Glutamatergic neuron (in vitro differentiated cells): ENCODE results near the gene MYRIP. TPM values are rescaled to one million over a fixed set of nuclear protein-coding genes. Genes with fewer than 3 reads are reported as not detected.

Experiments
- DNase-seq: peaks from one replicate; pipeline ENCODE4 v3.0.0; 2022
- H3K27ac Mint-ChIP-seq: one replicate; pipeline ENCODE4 v1.8.0; 2020; ENCODE audit warnings: mild to moderate bottlenecking, mixed read lengths, inconsistent platforms; ENCODE audit not compliant: unreplicated experiment
- H3K27me3 Mint-ChIP-seq: one replicate; pipeline ENCODE4 v1.8.0; 2020; ENCODE audit warnings: mild to moderate bottlenecking, moderate library complexity, mixed read lengths, inconsistent platforms; ENCODE audit not compliant: unreplicated experiment
- H3K36me3 Mint-ChIP-seq: one replicate; pipeline ENCODE4 v1.8.0; 2020; ENCODE audit warnings: mild to moderate bottlenecking, mixed read lengths, inconsistent platforms; ENCODE audit not compliant: unreplicated experiment
- H3K4me1 Mint-ChIP-seq: one replicate; pipeline ENCODE4 v1.8.0; 2020; ENCODE audit warnings: mild to moderate bottlenecking, low read depth, mixed read lengths, inconsistent platforms; ENCODE audit not compliant: unreplicated experiment
- H3K4me3 Mint-ChIP-seq: one replicate; pipeline ENCODE4 v1.8.0; 2020; ENCODE audit warnings: mild to moderate bottlenecking, mixed read lengths, inconsistent platforms; ENCODE audit not compliant: unreplicated experiment
- H3K9me3 Mint-ChIP-seq: one replicate; pipeline ENCODE4 v1.8.0; 2020; ENCODE audit warnings: mild to moderate bottlenecking, moderate library complexity, mixed read lengths, inconsistent platforms; ENCODE audit not compliant: unreplicated experiment
- CTCF ChIP-seq: fragments of 200-600 bp; sonication (generic); IDR thresholded peaks from one replicate; pipeline ENCODE4 v1.5.0; 2021; ENCODE audit not compliant: partially characterized antibody, unreplicated experiment
- long read RNA-seq: library from polyadenylated mRNA; unstranded; transcript quantifications from one replicate; pipeline ENCODE4 v2.0.0, GENCODE V29; 2020; ENCODE audit not compliant: unreplicated experiment
- total RNA-seq: library from RNA; stranded (reverse); fragmentation: NEBNext Ultra II Directional; extraction: Animal tissue kit (Norgen Biotek cat#: 25700); gene quantifications from one replicate; pipeline ENCODE4 v1.2.1, GENCODE V29; 2021; ENCODE audit not compliant: unreplicated experiment

Gene MYRIP
- 1.8 TPM for total RNA-seq
- long read RNA-seq, result 0 reads

GRCh38 chr3:39809181-39809994, at the start of gene MYRIP:
TSS of gene MYRIP (plus strand) at chr3:39809609. CDS start at chr3:39900817, 91,208 bp downstream.
- H3K4me3 Mint-ChIP-seq, result peak within 1 kb of the TSS; percentile 95
- peaks cover 7% of the 10 kb centered on the region for H3K9me3 Mint-ChIP-seq
- peaks cover 17% of the 10 kb centered on the region for H3K4me1 Mint-ChIP-seq
- DNase-seq, result peak; percentile 84
- H3K27me3 Mint-ChIP-seq, result peaks cover 16% of the 10 kb centered on the region
- no peaks in the 10 kb centered on the region for H3K36me3 Mint-ChIP-seq
- TF ChIP-seq CTCF, result no peak
- H3K27ac Mint-ChIP-seq, result peak within 1 kb of the TSS; percentile 77

- no peak overlapping the region for H3K27ac Mint-ChIP-seq
These were observed 49.1 kb upstream of the MYRIP start for GRCh38 chr3:39760325-39760724.

GRCh38 chr3:39762537-39763070, 46.8 kb upstream of the MYRIP start:
- no peak for TF ChIP-seq CTCF
- Mint-ChIP-seq H3K4me1 (no peaks in the 10 kb centered on the region), H3K4me3 (no peak overlapping the region), H3K9me3 (no peaks in the 10 kb centered on the region), H3K27me3 (peaks cover 2% of the 10 kb centered on the region), H3K27ac (no peak overlapping the region), H3K36me3 (peaks cover 5% of the 10 kb centered on the region)
- no peak for DNase-seq

More at GRCh38 chr3:39760325-39760724, 49.1 kb upstream of the MYRIP start:
- Mint-ChIP-seq H3K36me3 (peaks cover 11% of the 10 kb centered on the region), H3K4me3 (no peak overlapping the region), H3K9me3 (peaks cover 3% of the 10 kb centered on the region), H3K4me1 (no peaks in the 10 kb centered on the region), H3K27me3 (peaks cover 4% of the 10 kb centered on the region)
- TF ChIP-seq CTCF, result no peak
- no peak for DNase-seq

- Mint-ChIP-seq H3K4me3 (no peak overlapping the region), H3K27ac (no peak overlapping the region), H3K9me3 (no peaks in the 10 kb centered on the region), H3K36me3 (peaks cover 5% of the 10 kb centered on the region), H3K27me3 (peaks cover 2% of the 10 kb centered on the region), H3K4me1 (no peaks in the 10 kb centered on the region)
- no peak for TF ChIP-seq CTCF
- DNase-seq, result no peak
These were observed 46.0 kb upstream of the MYRIP start for GRCh38 chr3:39763390-39763789.

GRCh38 chr3:39765575-39765974, 43.8 kb upstream of the MYRIP start:
- DNase-seq, result no peak
- H3K4me1 Mint-ChIP-seq, result no peaks in the 10 kb centered on the region
- H3K36me3 Mint-ChIP-seq, result peaks cover 5% of the 10 kb centered on the region
- peaks cover 2% of the 10 kb centered on the region for H3K27me3 Mint-ChIP-seq
- no peak overlapping the region for H3K27ac Mint-ChIP-seq
- no peak for TF ChIP-seq CTCF
- no peak overlapping the region for H3K4me3 Mint-ChIP-seq
- no peaks in the 10 kb centered on the region for H3K9me3 Mint-ChIP-seq
